Smooth muscle cell (in vitro differentiated cells): ENCODE data around the gene HECA. TPM values are rescaled to one million over a fixed set of nuclear protein-coding genes. Genes with fewer than 3 reads are reported as not detected.

Source experiments
- DNase-seq: peaks from one replicate; lab custom pipeline; 2025; ENCODE audit not compliant: unreplicated experiment; lab: John Stamatoyannopoulos, UW
- H2AFZ ChIP-seq: fragments of 200-600 bp; sonication (generic); 2 replicates; pipeline ENCODE4 v1.6.0; 2016; ENCODE audit warnings: antibody characterized with exemption, low read depth, mild to moderate bottlenecking
- H3F3A ChIP-seq: fragments of 200-600 bp; sonication (generic); 2 replicates; pipeline ENCODE4 v1.6.0; 2017; ENCODE audit warnings: antibody characterized with exemption, low read depth
- H3K27ac ChIP-seq: fragments of 200-600 bp; sonication (generic); 2 replicates; pipeline ENCODE4 v1.5.1; 2016; ENCODE audit warnings: low read depth, mild to moderate bottlenecking
- H3K27me3 ChIP-seq: fragments of 200-600 bp; sonication (generic); 2 replicates; pipeline ENCODE4 v1.6.1; 2016; ENCODE audit warnings: low read depth, mild to moderate bottlenecking
- H3K36me3 ChIP-seq: fragments of 200-600 bp; sonication (generic); 2 replicates; pipeline ENCODE4 v1.5.1; 2016; ENCODE audit warnings: low read depth
- H3K4me1 ChIP-seq: fragments of 200-600 bp; sonication (generic); 2 replicates; pipeline ENCODE4 v1.5.1; 2016; ENCODE audit warnings: low read depth
- H3K4me2 ChIP-seq: fragments of 200-600 bp; sonication (generic); 2 replicates; pipeline ENCODE4 v1.6.0; 2016; ENCODE audit warnings: mild to moderate bottlenecking
- H3K4me3 ChIP-seq: fragments of 200-600 bp; sonication (generic); 2 replicates; pipeline ENCODE4 v1.5.1; 2016; ENCODE audit warnings: mild to moderate bottlenecking
- H3K79me2 ChIP-seq: fragments of 200-600 bp; sonication (generic); 2 replicates; pipeline ENCODE4 v1.6.0; 2016; ENCODE audit warnings: low read depth, mild to moderate bottlenecking
- H3K9ac ChIP-seq: fragments of 200-600 bp; sonication (generic); 2 replicates; pipeline ENCODE4 v1.6.0; 2016; ENCODE audit warnings: low read depth
- H3K9me3 ChIP-seq: fragments of 200-600 bp; sonication (generic); replicated peaks from 2 replicates; pipeline ENCODE4 v1.5.1; 2016; ENCODE audit warnings: low read depth
- H4K20me1 ChIP-seq: fragments of 200-600 bp; sonication (generic); 2 replicates; pipeline ENCODE4 v1.6.0; 2016; ENCODE audit warnings: low read depth
- WGBS: methylation state at CpG from one replicate; pipeline ENCODE4 v1.1.7; 2016; ENCODE audit warnings: low lambda C conversion rate; 5-methylcytosine and 5-hydroxymethylcytosine counted together
- polyA plus RNA-seq: library from polyadenylated mRNA; unstranded; fragments of >200 nt; fragmentation: Nextera tagmentation; extraction: Ambion mirVana; gene quantifications from 2 replicates; pipeline ENCODE4 v1.2.1, GENCODE V29; 2016
- total RNA-seq: library from RNA; depleted of rRNA; stranded (reverse); fragments of >200 nt; gene quantifications from 2 replicates; pipeline ENCODE4 v1.2.3, GENCODE V29; 2014
- TF ChIP-seq, protein P1 (sequence below): fragments of 200-600 bp; sonication (generic); IDR thresholded peaks from 2 replicates; pipeline ENCODE4 v1.5.1; 2017; ENCODE audit warnings: borderline replicate concordance, mild to moderate bottlenecking, antibody characterized with exemption; ENCODE audit not compliant: insufficient read depth, poor library complexity, severe bottlenecking

HECA gene
- total and polyA plus RNA-seq, 2 experiments from 2014 or later = 7.7 to 19.7 TPM

GRCh38 chr6:139131736-139132280 is 3.1 kb upstream of the HECA start:
- Histone ChIP-seq H3K36me3 (no peaks in the 10 kb centered on the region), H3K79me2 (peaks cover 6% of the 10 kb centered on the region), H3K4me3 (no peak overlapping the region), H3K9ac (no peak overlapping the region), H3K4me1 (peaks cover 9% of the 10 kb centered on the region), H3K9me3 (no peaks in the 10 kb centered on the region), H3K27ac (no peak overlapping the region), H3F3A (peaks cover 19% of the 10 kb centered on the region), H3K27me3 (no peaks in the 10 kb centered on the region), H3K4me2 (no peak overlapping the region), H2AFZ (no peak overlapping the region), H4K20me1 (peaks cover 1% of the 10 kb centered on the region)
- TF ChIP-seq, protein P1, sequence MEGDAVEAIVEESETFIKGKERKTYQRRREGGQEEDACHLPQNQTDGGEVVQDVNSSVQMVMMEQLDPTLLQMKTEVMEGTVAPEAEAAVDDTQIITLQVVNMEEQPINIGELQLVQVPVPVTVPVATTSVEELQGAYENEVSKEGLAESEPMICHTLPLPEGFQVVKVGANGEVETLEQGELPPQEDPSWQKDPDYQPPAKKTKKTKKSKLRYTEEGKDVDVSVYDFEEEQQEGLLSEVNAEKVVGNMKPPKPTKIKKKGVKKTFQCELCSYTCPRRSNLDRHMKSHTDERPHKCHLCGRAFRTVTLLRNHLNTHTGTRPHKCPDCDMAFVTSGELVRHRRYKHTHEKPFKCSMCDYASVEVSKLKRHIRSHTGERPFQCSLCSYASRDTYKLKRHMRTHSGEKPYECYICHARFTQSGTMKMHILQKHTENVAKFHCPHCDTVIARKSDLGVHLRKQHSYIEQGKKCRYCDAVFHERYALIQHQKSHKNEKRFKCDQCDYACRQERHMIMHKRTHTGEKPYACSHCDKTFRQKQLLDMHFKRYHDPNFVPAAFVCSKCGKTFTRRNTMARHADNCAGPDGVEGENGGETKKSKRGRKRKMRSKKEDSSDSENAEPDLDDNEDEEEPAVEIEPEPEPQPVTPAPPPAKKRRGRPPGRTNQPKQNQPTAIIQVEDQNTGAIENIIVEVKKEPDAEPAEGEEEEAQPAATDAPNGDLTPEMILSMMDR = no peak
- WGBS = 89% methylated on average over 6 of the region's 6 CpGs
- no peak for DNase-seq

- Histone ChIP-seq H3K4me1 (peaks cover 14% of the 10 kb centered on the region), H3K9me3 (no peaks in the 10 kb centered on the region), H3K36me3 (no peaks in the 10 kb centered on the region), H3K4me2 (no peak overlapping the region), H3F3A (peaks cover 19% of the 10 kb centered on the region), H3K4me3 (no peak overlapping the region), H3K79me2 (peaks cover 22% of the 10 kb centered on the region), H3K27ac (peak overlapping the region; percentile 9), H3K9ac (no peak overlapping the region), H4K20me1 (peaks cover 16% of the 10 kb centered on the region), H2AFZ (no peak overlapping the region), H3K27me3 (no peaks in the 10 kb centered on the region)
- DNase-seq = no peak
- WGBS = 92% methylated on average over 11 of the region's 11 CpGs
- TF ChIP-seq, protein P1 = no peak
Measured at GRCh38 chr6:139133262-139134063, 1.4 kb upstream of the HECA start.

DNA sequence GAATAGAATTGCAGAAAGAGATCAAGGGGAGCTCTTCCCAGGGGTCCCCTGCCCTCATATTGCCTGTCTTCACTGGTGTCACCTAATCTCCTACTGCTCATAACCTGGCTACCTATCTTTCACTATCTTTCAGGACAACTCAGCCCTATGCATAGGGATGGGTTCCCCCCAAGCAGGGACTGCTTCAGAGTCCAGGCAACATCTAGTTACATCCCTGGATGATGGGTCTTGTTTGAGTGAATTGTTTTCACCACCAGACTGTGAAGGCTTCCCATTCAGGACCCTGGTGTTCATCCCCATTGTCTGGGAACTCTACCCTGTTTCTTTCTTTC is 850 bp upstream of the HECA start:
- Histone ChIP-seq H3K79me2 (peaks cover 28% of the 10 kb centered on the region), H3K4me1 (peaks cover 14% of the 10 kb centered on the region), H3F3A (peaks cover 19% of the 10 kb centered on the region), H4K20me1 (peaks cover 22% of the 10 kb centered on the region), H3K27me3 (no peaks in the 10 kb centered on the region), H3K9ac (no peak overlapping the region), H3K9me3 (no peaks in the 10 kb centered on the region), H2AFZ (no peak overlapping the region), H3K4me2 (no peak overlapping the region), H3K36me3 (no peaks in the 10 kb centered on the region), H3K4me3 (no peak overlapping the region), H3K27ac (peak overlapping the region; percentile 9)
- no peak for DNase-seq
- TF ChIP-seq, protein P1 = no peak
